ENCODE measurements around the gene GPC1. TPM values are rescaled to one million over a fixed set of nuclear protein-coding genes. Genes with fewer than 3 reads are reported as not detected.

Gene GPC1
- total RNA-seq, 4 donors from 2014 or later = 0.88 to 62.2 (median 43.4) TPM

DNA sequence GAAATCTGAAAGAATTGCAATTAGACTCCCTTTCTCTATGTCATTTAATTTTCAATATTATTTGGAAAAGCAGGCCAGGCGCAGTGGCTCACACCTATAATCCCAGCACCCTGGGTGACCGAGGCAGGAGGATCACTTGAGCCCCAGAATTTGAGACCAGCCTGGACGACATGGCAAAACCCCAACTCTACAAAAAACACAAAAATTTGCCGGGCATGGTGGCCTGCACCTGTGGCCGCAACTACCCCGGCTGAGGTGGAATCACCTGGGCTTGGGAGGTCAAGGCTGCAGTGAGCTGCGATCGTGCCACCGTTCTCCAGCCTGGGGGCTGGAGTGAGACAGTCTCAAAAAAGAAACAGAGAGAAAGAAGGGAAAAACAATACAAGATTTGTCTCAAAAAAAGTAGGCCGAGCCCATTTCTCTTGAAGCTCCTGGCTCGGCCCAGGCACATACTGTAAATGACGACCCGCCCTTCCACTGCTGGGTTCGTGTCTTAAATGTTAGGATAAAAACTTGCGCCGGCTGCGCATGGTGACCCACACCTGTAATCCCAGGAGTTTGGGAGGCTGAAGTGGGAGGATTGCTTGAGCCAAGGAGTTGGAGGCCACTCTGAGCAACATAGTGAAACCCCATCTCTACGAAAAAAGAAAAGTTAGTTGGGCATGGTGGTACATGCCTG, 31.1 kb upstream of the GPC1 start:
- intact Hi-C loops (cut with DNase I; ENCODE audit: low total_unique reads) = no loop called here
- DNase-seq = peak in 1 of 2 donors; percentile 3
- Histone ChIP-seq H3K27ac (no peak overlapping the region), H3K4me3 (no peak overlapping the region), H3K9me3 (no peaks in the 10 kb centered on the region), H3K36me3 (no peaks in the 10 kb centered on the region), H3K4me1 (no peaks in the 10 kb centered on the region), H3K27me3 (no peaks in the 10 kb centered on the region)
- no peak for TF ChIP-seq POLR2A (IDR thresholded peaks at IDR 0.05)
- TF ChIP-seq, protein P1, sequence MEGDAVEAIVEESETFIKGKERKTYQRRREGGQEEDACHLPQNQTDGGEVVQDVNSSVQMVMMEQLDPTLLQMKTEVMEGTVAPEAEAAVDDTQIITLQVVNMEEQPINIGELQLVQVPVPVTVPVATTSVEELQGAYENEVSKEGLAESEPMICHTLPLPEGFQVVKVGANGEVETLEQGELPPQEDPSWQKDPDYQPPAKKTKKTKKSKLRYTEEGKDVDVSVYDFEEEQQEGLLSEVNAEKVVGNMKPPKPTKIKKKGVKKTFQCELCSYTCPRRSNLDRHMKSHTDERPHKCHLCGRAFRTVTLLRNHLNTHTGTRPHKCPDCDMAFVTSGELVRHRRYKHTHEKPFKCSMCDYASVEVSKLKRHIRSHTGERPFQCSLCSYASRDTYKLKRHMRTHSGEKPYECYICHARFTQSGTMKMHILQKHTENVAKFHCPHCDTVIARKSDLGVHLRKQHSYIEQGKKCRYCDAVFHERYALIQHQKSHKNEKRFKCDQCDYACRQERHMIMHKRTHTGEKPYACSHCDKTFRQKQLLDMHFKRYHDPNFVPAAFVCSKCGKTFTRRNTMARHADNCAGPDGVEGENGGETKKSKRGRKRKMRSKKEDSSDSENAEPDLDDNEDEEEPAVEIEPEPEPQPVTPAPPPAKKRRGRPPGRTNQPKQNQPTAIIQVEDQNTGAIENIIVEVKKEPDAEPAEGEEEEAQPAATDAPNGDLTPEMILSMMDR (IDR thresholded peaks at IDR 0.05) = no peak

DNA sequence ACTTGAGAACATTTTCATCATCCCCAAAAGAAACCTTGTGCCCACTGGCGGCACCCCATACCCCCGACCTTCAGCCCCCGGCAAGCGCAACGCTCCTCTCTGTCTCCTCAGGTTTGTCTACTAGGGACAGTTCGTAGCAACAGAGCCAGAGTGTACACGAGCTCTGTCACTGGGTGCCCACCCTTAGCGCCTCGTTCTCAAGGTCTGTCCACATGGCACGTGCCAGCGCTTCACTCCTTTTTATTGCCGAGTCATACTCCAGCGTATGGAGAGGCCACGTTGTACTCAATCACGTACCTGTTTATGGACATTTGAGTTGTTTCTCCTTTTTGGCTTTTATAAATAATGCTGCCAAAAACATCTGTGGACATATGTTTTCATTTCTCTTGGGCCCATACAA, 30.3 kb upstream of the GPC1 start:
- no peaks in the 10 kb centered on the region for H3K27me3 ChIP-seq
- no peak overlapping the region for H3K4me3 ChIP-seq
- H3K4me1 ChIP-seq = no peaks in the 10 kb centered on the region
- no peak overlapping the region for H3K27ac ChIP-seq
- H3K9me3 ChIP-seq = no peaks in the 10 kb centered on the region
- intact Hi-C loops (cut with DNase I; ENCODE audit: low total_unique reads) = no loop called here
- no peak for DNase-seq
- no peak for TF ChIP-seq POLR2A (IDR thresholded peaks at IDR 0.05)
- TF ChIP-seq, protein P1 (IDR thresholded peaks at IDR 0.05) = no peak
- no peaks in the 10 kb centered on the region for H3K36me3 ChIP-seq

DNA sequence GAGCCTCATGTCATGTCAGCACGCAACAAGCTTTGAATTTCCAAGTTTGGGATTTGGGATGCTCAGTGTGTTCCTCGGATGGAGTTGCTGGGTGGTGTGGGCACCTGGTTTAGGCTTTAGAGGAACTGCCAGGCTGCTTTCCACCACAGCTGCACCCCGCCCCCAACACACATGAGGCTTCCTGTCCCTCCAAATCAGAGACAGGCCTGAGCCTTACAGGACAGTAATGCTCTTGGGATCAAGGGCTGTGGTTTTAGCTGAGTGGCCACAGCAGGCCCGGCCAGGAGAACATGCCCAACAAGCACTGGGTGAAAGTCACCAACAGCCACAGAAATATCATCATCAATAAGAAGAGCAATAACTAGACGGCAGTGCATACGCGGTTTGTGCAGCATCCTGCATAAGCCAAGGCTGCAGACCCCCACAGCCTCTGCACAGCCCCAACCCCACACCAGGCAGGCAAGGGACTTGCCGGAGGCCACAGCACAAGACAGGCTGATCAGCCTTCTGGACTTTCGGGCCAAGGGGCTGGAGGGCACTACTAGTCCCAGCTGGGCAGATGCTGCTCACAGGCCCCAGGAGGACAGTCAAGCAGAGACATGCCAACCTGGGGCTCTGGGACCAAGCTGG, 29.7 kb upstream of the GPC1 start:
- H3K36me3 ChIP-seq = no peaks in the 10 kb centered on the region
- TF ChIP-seq, protein P1 (IDR thresholded peaks at IDR 0.05) = no peak
- no peak for TF ChIP-seq POLR2A (IDR thresholded peaks at IDR 0.05)
- no peaks in the 10 kb centered on the region for H3K4me1 ChIP-seq
- H3K4me3 ChIP-seq = no peak overlapping the region
- H3K9me3 ChIP-seq = no peaks in the 10 kb centered on the region
- H3K27ac ChIP-seq = no peak overlapping the region
- H3K27me3 ChIP-seq = no peaks in the 10 kb centered on the region
- intact Hi-C loops (cut with DNase I; ENCODE audit: low total_unique reads) = no loop called here
- DNase-seq = peak; percentile 2 to 5

DNA sequence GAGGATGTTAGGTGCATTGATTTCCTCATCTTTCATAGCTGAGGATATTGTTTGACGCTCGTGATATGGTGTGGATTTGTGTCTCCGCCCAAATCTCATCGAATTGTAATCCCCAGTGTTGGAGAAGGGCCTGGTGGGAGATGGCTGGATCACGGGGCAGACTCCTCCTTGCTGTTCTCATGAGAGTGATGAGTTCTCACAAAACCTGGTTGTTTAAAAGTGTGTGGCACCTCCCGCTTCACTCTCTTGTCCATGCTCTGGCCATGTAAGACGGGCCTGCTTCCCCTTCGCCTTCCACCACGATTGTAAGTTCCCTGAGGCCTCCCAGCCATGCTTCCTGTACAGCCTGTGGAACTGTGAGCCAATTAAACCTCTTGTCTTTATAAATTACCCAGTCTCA, 28.4 kb upstream of the GPC1 start:
- Histone ChIP-seq H3K4me3 (no peak overlapping the region), H3K27me3 (no peaks in the 10 kb centered on the region), H3K9me3 (no peaks in the 10 kb centered on the region), H3K36me3 (no peaks in the 10 kb centered on the region), H3K27ac (no peak overlapping the region), H3K4me1 (no peaks in the 10 kb centered on the region)
- TF ChIP-seq, protein P1 (IDR thresholded peaks at IDR 0.05) = no peak
- TF ChIP-seq POLR2A (IDR thresholded peaks at IDR 0.05) = no peak
- DNase-seq = peak in 1 of 2 donors; percentile 3
- intact Hi-C loops (cut with DNase I; ENCODE audit: low total_unique reads) = no loop called here

DNA sequence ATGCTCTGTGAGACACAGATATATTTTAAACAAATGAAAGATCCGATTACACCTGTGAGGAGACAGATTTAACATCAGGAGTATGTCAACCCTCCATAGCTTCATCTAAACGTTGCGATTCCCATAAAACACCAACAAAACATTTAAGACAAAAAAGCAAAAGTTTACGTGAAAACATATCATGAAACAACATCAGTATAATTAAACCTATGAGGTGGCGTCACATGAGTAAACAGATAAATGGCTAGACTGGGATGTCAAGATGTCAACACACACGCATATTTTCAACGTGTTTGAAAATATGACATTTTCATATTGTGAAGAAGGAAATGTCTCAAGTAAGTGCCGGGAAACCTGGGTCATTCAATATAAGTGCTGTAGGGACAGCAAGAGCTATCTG, 25.5 kb upstream of the GPC1 start:
- no peaks in the 10 kb centered on the region for H3K27me3 ChIP-seq
- no peaks in the 10 kb centered on the region for H3K36me3 ChIP-seq
- H3K27ac ChIP-seq = no peak overlapping the region
- no peaks in the 10 kb centered on the region for H3K9me3 ChIP-seq
- DNase-seq = no peak
- intact Hi-C loops (cut with DNase I; ENCODE audit: low total_unique reads) = no loop called here
- no peaks in the 10 kb centered on the region for H3K4me1 ChIP-seq
- TF ChIP-seq, protein P1 (IDR thresholded peaks at IDR 0.05) = no peak
- no peak for TF ChIP-seq POLR2A (IDR thresholded peaks at IDR 0.05)
- H3K4me3 ChIP-seq = no peak overlapping the region

Measured in uterus (tissue), 4 donors.